Esophagus squamous epithelium (tissue), 4 donors: ENCODE data around the gene CPXM2.

Experiments
- POLR2A ChIP-seq, 4 donors: fragments of 450-650 bp; IDR thresholded peaks; one replicate each; pipeline ENCODE4 v1.6.1; 2017; ENCODE audit warnings: antibody characterized with exemption in 4 of 4, mild to moderate bottlenecking in 4 of 4, moderate library complexity in 3 of 4
- TF ChIP-seq, protein P1 (sequence below), 6 experiments: fragments of 450-650 bp in 4 of 6; fragments of 200-600 bp in 2 of 6; sonication (generic) in 2 of 6; IDR thresholded peaks; one replicate each; pipeline ENCODE4 v1.5.1; 2016 to 2019; ENCODE audit warnings: antibody characterized with exemption in 6 of 6, mild to moderate bottlenecking in 4 of 6, moderate library complexity in 4 of 6

DNA sequence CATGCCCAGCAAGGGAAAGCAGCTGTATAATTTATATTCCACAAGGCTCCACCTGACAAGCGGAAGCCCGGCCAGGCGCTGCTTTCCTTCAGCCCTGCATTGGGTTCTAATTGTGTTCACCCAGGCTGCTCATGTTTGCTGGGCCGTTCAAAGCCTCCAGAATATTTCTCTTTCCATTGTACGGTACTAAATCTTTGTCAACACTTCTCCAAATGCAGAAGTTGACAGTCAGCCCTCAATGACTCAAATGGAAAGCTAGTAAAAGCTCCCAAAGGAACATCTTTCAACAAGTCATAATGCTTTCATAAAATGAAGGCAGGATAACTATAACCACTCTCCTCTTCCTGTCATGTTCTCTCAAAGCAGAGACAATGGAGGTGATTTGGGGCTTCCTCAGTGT is 17.8 kb upstream of the CPXM2 start:
- TF ChIP-seq, protein P1, sequence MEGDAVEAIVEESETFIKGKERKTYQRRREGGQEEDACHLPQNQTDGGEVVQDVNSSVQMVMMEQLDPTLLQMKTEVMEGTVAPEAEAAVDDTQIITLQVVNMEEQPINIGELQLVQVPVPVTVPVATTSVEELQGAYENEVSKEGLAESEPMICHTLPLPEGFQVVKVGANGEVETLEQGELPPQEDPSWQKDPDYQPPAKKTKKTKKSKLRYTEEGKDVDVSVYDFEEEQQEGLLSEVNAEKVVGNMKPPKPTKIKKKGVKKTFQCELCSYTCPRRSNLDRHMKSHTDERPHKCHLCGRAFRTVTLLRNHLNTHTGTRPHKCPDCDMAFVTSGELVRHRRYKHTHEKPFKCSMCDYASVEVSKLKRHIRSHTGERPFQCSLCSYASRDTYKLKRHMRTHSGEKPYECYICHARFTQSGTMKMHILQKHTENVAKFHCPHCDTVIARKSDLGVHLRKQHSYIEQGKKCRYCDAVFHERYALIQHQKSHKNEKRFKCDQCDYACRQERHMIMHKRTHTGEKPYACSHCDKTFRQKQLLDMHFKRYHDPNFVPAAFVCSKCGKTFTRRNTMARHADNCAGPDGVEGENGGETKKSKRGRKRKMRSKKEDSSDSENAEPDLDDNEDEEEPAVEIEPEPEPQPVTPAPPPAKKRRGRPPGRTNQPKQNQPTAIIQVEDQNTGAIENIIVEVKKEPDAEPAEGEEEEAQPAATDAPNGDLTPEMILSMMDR (IDR thresholded peaks at IDR 0.05), result no peak
- TF ChIP-seq POLR2A (IDR thresholded peaks at IDR 0.05), result no peak
